ENCODE results near the gene AATK.

DNA sequence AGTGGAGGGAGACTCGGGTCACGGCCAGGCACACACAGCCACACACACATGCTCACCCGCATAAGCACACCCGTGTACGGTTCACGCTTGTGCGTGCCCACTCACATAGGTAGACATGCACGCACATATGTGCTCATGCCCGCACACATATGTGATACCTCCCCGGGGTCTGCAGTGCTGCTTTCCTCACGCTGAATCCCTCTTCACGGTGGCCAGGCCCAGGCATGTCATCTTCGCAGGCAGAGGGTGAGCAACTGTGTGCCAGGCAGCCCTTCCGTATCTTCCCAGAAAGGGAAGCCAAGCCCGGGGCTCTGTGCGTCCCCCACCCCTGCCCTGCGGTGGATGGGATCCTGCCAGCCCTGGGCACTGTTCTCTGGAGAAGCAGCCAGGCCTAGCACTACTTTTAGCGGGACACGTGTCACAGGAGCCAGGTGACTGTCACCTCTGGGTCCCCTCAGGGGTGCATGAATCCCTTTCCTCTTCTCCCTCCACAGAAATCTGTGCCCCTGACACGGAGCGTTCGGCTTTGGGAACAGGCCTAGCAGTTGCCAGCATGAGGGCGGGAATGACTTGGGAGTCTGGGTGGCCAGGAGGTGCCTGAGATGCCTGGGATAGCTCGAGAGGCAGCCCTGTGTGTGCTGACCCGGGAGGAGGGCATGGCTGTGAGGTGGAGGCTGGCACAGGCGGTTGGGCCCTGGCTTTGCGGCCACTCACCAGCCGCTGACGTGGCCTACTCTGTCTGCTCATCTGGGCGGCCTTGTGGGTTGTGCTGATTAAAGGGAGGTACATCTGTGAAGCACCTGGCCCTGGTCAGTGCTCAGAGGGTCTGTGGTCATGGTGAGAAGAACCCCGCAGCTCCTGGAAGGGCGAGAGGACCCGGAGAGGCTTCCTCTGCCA, 83.6 kb downstream of the AATK start:
- TF ChIP-seq, protein P1, sequence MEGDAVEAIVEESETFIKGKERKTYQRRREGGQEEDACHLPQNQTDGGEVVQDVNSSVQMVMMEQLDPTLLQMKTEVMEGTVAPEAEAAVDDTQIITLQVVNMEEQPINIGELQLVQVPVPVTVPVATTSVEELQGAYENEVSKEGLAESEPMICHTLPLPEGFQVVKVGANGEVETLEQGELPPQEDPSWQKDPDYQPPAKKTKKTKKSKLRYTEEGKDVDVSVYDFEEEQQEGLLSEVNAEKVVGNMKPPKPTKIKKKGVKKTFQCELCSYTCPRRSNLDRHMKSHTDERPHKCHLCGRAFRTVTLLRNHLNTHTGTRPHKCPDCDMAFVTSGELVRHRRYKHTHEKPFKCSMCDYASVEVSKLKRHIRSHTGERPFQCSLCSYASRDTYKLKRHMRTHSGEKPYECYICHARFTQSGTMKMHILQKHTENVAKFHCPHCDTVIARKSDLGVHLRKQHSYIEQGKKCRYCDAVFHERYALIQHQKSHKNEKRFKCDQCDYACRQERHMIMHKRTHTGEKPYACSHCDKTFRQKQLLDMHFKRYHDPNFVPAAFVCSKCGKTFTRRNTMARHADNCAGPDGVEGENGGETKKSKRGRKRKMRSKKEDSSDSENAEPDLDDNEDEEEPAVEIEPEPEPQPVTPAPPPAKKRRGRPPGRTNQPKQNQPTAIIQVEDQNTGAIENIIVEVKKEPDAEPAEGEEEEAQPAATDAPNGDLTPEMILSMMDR (IDR thresholded peaks at IDR 0.05) = no peak
- TF ChIP-seq TAF1 (IDR thresholded peaks at IDR 0.05; ENCODE audit: borderline replicate concordance, low read depth, low read length) = no peak
- TF ChIP-seq SIN3A (IDR thresholded peaks at IDR 0.05; ENCODE audit: borderline replicate concordance, low read depth, low read length) = no peak
- no peak for TF ChIP-seq YY1 (IDR thresholded peaks at IDR 0.05; ENCODE audit: low read depth)
- TF ChIP-seq, protein P2, sequence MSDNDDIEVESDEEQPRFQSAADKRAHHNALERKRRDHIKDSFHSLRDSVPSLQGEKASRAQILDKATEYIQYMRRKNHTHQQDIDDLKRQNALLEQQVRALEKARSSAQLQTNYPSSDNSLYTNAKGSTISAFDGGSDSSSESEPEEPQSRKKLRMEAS (IDR thresholded peaks at IDR 0.05; ENCODE audit: low read depth) = no peak
- TF ChIP-seq POLR2AphosphoS5 (IDR thresholded peaks at IDR 0.05; ENCODE audit: low read depth, low read length) = no peak
- no peak for TF ChIP-seq TEAD4 (IDR thresholded peaks at IDR 0.05; ENCODE audit: borderline replicate concordance, insufficient read depth)
- no peak for TF ChIP-seq EP300 (IDR thresholded peaks at IDR 0.05; ENCODE audit: borderline replicate concordance in 1 of 2, low read depth in 1 of 2, low read length in 1 of 2)
- TF ChIP-seq GABPA (IDR thresholded peaks at IDR 0.05; ENCODE audit: low read depth) = no peak
- TF ChIP-seq FOXM1 (IDR thresholded peaks at IDR 0.05; ENCODE audit: low read depth) = no peak
- TF ChIP-seq RXRA (IDR thresholded peaks at IDR 0.05; ENCODE audit: borderline replicate concordance, low read depth) = no peak
- TF ChIP-seq, protein P3, sequence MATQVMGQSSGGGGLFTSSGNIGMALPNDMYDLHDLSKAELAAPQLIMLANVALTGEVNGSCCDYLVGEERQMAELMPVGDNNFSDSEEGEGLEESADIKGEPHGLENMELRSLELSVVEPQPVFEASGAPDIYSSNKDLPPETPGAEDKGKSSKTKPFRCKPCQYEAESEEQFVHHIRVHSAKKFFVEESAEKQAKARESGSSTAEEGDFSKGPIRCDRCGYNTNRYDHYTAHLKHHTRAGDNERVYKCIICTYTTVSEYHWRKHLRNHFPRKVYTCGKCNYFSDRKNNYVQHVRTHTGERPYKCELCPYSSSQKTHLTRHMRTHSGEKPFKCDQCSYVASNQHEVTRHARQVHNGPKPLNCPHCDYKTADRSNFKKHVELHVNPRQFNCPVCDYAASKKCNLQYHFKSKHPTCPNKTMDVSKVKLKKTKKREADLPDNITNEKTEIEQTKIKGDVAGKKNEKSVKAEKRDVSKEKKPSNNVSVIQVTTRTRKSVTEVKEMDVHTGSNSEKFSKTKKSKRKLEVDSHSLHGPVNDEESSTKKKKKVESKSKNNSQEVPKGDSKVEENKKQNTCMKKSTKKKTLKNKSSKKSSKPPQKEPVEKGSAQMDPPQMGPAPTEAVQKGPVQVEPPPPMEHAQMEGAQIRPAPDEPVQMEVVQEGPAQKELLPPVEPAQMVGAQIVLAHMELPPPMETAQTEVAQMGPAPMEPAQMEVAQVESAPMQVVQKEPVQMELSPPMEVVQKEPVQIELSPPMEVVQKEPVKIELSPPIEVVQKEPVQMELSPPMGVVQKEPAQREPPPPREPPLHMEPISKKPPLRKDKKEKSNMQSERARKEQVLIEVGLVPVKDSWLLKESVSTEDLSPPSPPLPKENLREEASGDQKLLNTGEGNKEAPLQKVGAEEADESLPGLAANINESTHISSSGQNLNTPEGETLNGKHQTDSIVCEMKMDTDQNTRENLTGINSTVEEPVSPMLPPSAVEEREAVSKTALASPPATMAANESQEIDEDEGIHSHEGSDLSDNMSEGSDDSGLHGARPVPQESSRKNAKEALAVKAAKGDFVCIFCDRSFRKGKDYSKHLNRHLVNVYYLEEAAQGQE (IDR thresholded peaks at IDR 0.05; ENCODE audit: low read depth, low read length) = no peak
- TF ChIP-seq MXI1 (IDR thresholded peaks at IDR 0.05; ENCODE audit: low read depth, low read length) = no peak
- TF ChIP-seq RFX5 (IDR thresholded peaks at IDR 0.05; ENCODE audit: low read length) = no peak
